ENCODE data around the gene ZNF394. TPM values are rescaled to one million over a fixed set of nuclear protein-coding genes. Genes with fewer than 3 reads are reported as not detected.
"Not testable (repeated sequence)": the region's sequence is repeated elsewhere in the genome, so short reads cannot be mapped to it uniquely, and the experiment has no call there.

The ZNF394 gene
- 39.8 TPM for total RNA-seq

DNA sequence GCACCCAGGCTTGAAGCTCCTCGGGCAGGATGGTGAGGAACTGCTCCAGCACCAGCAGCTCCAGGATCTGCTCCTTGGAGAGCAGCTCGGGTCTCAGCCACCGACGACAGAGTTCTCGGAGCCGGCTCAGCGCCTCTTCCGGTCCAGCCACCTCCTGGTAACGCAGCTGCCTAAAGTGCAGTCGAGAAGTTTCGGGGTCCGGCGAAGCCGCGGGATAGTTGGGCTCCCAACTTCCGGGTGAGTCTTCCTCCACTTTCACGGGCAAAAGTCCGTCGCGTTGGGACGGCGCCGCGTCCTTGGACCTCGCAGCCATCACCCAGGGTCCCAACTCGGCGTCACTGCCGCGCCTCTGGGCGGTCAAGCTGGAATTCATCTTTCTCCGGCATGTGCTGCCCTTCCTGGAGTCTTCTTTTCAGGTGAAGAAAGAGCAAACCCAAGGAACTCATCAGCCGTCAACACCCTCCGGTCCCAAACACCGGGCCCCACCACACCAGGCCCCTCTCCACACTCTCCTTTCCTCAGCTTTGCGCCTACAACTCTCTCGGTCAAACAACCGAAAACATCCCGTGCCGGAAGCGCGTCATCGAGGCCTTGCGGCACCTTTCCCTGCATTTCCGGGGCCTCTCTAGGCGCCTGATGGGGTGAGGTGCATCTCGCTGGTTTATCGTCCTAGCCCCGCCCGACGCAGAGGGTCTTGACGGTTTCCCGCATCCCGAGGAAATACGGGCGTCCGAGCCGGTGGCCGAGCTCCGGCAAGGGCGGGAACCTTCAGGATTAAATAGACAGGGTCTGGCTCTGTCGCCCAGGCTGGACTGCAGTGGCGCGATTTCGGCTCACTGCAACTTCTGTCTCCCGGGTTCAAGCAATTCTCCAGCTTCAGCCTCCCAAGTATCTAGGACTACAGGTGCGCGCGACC is at the start of gene ZNF394:
ZNF394 (minus strand) TSS at position 561 of the 916 bp plus-strand sequence; CDS start at position 373, 188 bp downstream.
- DNase-seq (ENCODE audit: low spot score), result peak; percentile 91

DNA sequence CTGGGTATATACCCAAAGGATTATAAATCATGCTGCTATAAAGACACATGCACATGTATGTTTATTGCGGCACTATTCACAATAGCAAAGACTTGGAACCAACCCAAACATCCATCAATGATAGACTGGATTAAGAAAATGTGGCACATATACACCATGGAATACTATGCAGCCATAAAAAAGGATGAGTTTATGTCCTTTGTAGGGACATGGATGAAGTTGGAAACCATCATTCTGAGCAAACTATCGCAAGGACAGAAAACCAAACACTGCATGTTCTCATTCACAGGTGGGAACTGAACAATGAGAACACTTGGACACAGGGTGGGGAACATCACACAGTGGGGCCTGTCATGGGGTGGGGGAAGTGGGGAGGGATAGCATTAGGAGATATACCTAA is 49.5 kb upstream of the ZNF394 start:
- DNase-seq (ENCODE audit: low spot score), result not testable (repeated sequence)

DNA sequence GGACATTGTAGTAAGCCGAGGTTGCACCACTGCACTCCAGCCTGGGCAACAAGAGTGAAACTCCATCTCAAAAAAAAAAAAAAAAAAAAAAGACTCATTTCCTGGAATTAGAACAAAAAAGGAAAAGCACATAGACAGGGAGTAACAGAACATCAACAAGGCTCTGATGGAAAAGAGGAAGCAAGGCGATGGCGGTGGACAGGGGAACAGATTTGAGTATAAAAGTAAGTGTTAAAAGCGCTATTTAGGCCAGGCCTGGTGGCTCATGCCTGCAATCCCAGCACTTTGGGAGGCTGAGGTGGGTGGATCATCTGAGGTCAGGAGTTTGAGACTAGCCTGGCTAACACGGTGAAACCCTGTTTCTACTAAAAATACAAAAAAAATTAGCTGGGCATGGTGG is 45.2 kb upstream of the ZNF394 start:
- not testable (repeated sequence) for DNase-seq (ENCODE audit: low spot score)

DNA sequence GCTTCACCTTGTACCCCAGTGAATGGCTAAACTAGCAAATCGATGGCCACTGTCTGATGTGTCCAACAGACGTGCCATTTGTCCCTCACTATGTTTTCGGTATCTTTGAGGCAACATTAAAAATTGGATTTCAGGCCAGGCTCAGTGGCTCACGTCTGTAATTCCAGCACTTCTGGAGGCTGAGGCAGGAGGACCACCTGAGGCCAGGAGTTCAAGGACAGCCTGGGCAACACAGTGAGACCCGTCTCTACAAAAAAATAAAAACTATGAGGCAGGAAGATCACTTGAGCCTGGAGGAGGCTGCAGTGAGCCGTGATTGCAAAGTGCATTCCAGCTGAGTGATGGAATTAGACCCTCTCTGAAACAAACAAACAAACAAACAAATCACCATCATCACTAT is 43.8 kb upstream of the ZNF394 start:
- no peak for DNase-seq (ENCODE audit: low spot score)

DNA sequence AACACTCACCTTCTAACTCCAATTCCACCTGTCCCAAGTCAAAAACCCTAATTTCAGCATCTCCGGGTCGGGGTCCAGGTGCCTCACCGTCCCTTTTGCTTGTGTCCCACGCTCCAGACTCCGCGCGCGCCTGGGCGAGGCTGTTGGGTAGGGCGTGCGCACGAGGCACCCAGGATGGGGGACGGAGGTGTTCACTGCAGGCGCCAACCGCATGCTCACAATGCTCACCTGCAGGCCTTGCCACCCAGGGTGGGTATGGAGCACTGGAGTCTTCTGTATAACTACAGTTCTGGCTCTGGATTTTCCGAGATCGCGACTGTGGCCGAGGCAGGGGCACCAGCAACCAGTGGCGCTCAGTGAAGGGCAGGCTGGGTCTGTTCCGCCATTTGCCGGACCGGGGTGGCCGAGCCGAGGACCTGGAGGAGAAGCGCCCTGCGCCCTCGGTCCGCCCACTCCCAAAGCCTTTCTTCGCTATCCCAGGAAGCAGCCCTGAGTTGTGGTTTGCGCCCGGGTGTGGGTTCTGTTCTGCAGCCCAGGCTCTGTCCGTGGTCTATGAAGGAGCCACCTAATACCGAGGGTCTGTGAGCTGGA is 43.1 kb upstream of the ZNF394 start:
- no peak for DNase-seq (ENCODE audit: low spot score)

DNA sequence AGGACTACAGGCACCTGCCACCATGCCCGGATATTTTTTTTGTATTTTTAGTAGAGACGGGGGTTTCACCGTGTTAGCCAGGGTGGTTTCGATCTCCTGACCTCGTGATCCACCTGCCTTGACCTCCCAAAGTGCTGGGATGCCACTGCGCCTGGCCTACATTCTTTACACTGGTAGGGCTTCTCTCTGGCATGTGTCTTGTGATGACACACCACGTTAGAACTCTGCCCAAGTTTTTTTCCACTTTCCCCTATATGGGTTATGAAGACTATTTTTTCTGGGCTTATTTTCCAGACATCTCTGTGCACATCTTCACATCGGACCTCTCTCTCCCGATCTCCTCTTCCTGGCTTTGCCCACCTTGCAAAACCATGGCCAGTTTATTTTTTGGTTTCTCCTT is 41.1 kb upstream of the ZNF394 start:
- DNase-seq (ENCODE audit: low spot score), result no peak

DNA sequence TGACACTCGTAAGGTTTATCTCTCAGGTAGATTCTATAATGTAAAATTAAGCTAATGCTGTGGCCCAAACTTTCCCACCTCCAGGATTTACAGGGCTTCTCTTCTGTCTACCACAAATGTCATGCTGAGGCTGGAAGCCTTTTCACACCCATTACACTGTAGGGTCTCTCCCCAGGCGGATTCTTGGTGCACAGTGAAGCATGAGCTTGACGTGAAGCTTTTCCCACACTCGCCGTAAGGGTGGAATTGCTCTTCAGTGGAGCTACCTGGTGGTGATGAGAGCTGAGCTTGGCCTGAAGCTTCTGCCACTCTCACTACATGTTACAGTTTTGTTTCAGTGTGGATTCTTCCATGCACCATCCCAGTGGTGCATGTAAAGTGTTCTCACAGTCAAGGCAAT is 40.5 kb upstream of the ZNF394 start:
- DNase-seq (ENCODE audit: low spot score), result no peak

DNA sequence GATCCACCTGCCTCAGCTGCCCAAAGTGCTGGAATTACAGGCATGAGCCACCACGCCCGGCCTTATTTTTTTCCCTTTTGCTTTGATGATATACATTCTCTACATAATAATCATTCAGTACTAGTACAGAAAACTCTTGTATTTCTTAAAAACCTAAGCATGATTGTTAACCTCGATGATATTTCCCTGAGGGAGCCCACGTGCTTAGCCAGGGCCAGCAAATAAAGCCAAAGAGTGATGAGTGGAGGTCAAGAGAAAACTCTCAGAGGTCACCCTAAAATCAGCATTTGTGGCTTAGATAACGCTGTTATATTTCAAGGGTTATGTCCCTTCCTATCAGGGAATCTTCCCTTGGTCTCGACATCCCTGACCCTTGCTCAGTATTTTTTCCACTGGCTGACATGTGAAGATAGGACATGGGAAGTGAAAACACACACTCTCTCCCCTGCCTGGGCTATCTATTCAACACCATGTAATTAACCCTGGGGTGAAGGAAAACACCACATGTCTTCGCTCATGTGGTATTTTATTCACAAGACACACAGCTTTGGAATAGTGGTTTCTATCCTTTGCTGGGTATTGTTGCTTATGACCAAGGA is 39.2 kb upstream of the ZNF394 start:
- DNase-seq (ENCODE audit: low spot score), result no peak

DNA sequence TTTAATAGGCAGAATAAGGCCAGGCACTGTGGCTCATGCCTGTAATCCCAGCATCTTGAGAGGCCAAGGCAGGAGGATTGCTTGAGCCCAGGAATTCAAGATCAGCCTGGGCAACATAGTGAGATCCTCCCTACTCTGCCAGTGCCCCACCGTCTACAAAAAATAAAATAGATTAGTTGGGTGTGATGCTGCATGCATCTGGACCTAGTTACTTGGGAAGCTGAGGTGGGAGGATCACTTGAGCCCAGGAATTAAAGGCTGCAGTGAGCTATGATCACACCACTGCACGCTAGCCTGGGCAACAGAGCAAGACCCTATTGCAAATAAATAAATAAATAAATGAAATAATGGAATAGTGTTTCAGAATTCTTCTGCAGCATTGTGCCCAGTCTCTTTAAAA is 35.6 kb upstream of the ZNF394 start:
- no peak for DNase-seq (ENCODE audit: low spot score)

DNA sequence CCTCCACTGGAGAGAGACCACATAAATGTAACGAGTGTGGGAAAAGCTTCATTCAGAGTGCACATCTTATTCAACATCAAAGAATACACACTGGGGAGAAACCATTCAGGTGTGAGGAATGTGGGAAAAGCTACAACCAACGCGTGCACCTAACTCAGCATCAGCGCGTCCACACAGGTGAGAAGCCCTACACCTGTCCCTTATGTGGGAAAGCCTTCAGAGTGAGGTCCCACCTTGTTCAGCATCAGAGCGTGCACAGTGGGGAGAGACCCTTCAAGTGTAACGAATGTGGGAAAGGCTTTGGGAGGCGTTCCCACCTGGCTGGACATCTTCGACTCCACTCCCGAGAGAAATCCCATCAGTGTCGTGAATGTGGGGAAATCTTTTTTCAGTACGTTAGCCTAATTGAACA is 31.3 kb upstream of the ZNF394 start:
- no peak for DNase-seq (ENCODE audit: low spot score)

DNA sequence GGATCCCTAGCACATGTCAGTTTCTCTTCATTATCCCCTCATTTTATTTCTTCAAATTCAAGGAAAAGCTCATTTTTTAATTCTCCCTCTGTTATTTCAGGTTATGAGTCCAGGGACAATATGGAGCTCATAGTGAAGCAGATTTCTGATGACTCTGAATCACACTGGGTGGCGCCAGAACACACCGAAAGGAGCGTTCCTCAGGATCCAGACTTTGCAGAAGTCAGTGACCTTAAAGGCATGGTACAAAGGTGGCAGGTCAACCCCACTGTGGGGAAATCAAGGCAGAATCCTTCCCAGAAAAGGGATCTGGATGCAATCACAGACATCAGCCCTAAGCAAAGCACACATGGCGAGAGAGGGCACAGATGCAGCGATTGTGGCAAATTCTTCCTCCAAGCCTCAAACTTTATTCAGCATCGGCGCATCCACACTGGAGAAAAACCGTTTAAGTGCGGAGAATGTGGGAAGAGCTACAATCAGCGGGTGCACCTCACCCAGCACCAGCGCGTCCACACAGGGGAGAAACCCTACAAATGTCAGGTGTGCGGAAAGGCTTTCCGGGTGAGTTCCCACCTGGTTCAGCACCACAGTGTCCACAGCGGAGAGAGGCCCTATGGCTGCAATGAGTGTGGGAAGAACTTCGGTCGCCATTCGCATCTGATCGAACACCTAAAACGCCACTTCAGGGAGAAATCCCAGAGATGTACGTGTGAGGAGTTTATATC is 25.8 kb upstream of the ZNF394 start:
- DNase-seq (ENCODE audit: low spot score), result no peak

DNA sequence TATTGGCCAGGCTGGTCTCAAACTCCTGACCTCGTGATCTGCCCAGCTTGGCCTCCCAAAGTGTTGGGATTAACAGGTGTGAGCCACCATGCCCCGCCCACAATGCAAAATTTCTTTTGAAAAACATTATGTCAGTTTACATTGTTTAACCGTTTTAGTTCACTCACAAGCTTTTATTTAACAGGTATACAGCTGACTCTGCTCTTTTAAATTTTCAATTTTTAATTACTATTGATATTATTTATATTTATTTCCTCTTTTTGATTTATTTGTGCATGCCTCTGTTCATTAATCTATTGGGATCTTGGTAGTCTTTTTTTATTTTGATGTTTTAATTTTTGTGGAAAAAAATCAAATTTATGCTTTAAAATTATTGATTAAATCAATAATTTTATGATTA is 21.3 kb upstream of the ZNF394 start:
- no peak for DNase-seq (ENCODE audit: low spot score)

DNA sequence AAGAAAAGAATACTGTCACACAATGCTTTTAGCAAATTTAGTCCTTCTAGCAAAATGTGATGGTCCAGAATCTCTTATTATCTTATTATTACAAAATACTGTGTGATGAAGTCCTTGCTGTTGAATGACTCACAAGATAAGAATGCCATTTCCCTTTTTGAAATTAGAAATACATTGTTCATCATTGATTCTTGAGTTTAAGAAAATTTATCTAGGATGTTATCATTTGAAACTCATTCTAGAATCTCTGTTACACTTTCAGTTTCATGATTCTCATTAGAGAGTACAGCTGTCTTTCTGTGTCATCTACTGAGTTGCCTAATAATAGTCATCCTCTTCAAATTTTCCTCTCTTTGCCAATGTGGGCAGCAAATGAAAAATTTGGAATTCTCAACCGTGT is 14.0 kb upstream of the ZNF394 start:
- no peak for DNase-seq (ENCODE audit: low spot score)

DNA sequence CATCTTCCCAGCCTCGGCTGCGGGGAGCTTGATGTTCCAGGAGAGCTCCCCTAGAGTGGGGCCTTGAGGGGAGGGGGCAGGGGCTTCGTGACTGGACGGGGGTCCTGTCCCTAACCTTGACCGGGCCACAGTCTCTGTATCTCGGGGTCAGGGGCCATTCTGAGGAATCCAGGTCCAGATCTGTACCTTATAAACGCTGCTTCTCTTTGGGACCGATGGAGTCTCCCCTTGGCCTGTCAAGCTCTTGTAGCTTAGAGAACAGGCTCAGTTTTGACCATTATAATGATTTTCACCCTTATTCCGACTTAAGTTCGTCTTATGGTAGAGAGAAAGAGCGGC is 5.2 kb upstream of the ZNF394 start:
- no peak for DNase-seq (ENCODE audit: low spot score)

DNA sequence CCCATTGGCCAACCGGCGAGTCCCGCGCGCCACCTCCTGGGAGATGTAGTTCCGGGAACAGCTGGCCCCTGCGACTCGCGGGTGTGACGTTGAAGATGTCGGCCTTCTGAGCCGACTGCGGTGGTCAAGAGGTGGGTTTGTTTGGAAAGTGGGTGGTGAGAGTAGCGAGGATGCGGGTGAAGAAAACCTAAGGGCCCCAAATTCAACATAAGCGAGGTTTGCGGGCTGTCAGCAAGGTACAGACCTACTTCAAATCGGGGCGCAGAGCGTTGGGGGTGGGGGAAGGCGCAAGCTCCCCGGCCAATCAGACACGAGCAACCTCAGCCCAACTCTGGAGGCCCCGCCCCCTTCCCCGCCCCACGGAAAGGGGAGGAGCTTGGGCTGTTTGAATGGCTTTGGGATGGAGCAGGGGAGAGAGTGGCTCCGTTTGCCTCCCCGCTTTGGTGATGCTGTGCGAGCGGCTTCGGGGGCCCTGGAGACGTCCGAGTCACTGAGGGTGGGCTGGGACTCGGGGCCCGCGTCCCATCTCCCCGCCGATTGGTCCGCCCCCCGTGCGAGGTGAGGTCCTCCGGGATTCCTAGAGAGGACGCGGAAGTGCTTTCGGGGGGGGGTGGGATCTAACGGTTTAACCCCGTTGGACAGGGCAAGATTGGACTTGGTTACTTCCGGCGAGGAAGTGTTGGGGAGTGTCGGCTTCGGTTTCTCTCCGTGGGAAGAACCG is 4.7 kb upstream of the ZNF394 start, which contains the start of gene ZKSCAN5:
ZKSCAN5 (plus strand) TSS at position 60 of the 721 bp plus-strand sequence. CDS start 1,383 bp downstream, outside the sequence.
- DNase-seq (ENCODE audit: low spot score), result peak; percentile 99

DNA sequence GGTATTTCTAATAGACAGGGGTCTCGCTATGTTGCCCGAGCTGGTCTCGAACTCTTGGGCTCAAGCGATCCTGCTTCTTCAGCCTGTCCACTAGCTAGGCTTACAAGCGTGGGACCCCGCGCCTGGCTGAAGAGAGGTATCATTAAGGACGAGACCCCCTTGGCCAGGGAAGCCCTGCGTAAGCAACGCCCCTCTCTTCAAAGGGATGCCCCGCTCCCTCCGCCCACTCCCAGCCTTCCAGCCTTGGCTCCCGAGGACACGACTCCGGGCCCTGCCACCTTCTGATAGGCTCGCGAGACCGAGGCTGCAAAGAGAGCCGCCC is 4.2 kb upstream of the ZNF394 start:
- DNase-seq (ENCODE audit: low spot score), result no peak

DNA sequence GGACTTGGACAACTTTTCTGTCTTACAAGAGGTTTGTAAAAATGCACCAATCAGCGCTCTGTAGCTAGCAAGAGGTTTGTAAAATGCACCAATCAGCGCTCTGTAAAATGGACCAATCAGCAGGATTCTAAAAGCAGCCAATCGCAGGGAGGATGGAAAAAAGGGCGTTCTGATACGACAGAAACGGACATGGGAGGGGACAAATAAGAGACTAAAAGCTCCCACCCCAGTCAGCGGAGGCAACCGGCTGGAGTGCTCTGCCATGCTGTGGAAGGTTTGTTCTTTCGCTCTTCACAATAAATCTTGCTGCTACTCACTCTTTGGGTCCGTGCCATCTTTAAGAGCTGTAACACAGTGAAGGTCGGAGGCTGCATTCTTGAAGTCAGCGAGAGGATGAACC is 1.2 kb upstream of the ZNF394 start:
- not testable (repeated sequence) for DNase-seq (ENCODE audit: low spot score)

DNA sequence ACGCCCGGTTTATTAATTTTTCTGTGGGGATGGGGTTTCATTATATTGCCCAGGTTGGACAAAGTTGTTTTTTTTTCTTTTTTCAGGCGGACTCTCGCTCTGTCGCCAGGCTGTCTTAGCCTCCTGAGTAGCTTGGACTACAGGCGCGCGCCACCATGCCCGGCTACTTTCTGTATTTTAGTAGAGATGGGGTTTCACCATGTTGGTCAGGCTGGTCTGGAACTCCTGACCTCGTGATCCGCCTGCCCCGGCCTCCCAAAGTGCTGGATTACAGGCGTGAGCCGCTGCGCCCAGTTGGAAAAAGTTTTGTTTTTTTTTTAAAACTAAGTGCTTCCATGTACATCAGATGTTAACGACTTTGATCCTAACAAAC is 542 bp upstream of the ZNF394 start:
- DNase-seq (ENCODE audit: low spot score), result no peak

DNA sequence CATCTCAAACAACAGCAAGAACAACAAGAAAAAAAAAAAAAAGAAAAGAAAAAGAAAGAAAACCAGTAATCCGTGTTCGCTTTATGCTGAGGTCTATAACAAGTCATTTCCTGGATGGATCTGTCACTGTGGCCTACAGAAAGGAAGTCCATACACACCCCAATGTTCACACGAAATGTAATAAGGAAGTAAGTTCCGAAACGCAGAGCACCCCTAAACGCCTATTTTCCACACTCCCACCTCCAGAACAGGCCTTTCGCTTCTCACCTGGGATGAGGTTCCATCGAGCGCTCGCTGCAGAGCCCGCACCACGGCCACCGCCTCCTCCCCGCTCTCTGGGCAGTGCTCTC is 735 bp downstream of the ZNF394 start:
- DNase-seq (ENCODE audit: low spot score), result no peak

DNA sequence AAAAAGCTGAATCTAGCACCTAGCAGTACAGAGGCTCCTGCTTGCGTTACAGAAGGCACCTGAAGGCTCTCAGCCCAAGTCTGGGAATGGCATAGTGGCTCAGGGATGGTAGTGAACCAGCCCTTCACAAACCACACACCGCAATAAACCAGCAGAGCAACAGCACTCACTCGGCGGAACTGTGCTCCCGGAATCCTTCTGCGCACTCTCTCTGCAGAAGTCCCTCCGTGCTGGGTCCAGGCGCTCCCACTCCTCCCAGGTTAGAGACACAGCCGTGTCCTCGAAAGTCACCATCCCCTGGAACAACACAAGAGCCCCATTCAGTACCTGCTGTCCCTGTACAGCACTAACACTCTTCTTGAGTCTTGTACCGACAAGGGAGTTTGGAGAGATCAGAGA is 1.5 kb downstream of the ZNF394 start:
- DNase-seq (ENCODE audit: low spot score), result no peak

DNA sequence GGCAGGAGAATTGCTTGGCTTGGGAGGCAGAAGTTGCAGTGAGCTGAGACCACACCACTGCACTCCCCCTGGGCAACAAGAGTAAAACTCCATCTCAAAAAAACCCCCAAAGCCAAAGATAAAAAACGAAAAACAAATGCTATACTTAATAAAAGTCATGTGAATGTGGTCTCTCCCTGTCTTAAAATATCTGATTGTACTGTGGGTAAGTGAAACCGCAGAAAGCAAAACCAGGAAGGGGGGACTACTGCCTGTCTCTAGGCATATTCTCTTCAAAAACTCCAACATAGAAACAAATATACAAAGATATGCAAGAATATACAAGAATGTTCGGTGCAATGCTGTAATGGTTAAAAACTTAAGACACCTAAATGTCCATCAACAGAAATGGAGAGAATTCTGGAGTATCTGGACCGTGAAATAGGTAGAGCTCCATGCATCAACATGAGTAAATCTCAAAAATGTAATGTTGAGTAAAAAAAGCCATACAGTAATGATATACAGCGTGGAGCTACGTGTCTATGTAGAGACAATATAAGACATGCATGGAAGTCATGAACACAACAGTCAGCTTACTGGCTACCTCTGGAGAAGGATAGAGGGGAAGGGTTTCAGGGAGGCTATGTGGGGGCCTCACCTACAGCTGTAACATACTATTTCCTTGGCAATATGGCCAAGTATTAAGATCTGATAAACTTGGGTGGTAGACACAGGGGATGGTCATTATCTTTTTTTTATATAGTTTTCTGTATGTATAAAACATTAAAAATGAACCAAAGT is 2.1 kb downstream of the ZNF394 start:
- DNase-seq (ENCODE audit: low spot score), result no peak
